ENCODE measurements around the gene BPIFB1. TPM values are rescaled to one million over a fixed set of nuclear protein-coding genes. Genes with fewer than 3 reads are reported as not detected.

The BPIFB1 gene, protein sequence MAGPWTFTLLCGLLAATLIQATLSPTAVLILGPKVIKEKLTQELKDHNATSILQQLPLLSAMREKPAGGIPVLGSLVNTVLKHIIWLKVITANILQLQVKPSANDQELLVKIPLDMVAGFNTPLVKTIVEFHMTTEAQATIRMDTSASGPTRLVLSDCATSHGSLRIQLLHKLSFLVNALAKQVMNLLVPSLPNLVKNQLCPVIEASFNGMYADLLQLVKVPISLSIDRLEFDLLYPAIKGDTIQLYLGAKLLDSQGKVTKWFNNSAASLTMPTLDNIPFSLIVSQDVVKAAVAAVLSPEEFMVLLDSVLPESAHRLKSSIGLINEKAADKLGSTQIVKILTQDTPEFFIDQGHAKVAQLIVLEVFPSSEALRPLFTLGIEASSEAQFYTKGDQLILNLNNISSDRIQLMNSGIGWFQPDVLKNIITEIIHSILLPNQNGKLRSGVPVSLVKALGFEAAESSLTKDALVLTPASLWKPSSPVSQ
- total RNA-seq: not detected
- long read RNA-seq: 0 reads

- H3K36me3 ChIP-seq: no peaks in the 10 kb centered on the region
- DNase-seq: no peak
- peaks cover 97% of the 10 kb centered on the region for H3K27me3 ChIP-seq (ENCODE audit: low read depth)
- H3K4me1 ChIP-seq: no peaks in the 10 kb centered on the region
- TF ChIP-seq, protein P1, sequence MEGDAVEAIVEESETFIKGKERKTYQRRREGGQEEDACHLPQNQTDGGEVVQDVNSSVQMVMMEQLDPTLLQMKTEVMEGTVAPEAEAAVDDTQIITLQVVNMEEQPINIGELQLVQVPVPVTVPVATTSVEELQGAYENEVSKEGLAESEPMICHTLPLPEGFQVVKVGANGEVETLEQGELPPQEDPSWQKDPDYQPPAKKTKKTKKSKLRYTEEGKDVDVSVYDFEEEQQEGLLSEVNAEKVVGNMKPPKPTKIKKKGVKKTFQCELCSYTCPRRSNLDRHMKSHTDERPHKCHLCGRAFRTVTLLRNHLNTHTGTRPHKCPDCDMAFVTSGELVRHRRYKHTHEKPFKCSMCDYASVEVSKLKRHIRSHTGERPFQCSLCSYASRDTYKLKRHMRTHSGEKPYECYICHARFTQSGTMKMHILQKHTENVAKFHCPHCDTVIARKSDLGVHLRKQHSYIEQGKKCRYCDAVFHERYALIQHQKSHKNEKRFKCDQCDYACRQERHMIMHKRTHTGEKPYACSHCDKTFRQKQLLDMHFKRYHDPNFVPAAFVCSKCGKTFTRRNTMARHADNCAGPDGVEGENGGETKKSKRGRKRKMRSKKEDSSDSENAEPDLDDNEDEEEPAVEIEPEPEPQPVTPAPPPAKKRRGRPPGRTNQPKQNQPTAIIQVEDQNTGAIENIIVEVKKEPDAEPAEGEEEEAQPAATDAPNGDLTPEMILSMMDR (IDR thresholded peaks at IDR 0.05; ENCODE audit: borderline replicate concordance): no peak
- intact Hi-C loops (cut with micrococcal nuclease): no loop called here
- H3K9me3 ChIP-seq (replicated peaks): no peaks in the 10 kb centered on the region
- no peak within 1 kb of the TSS for H3K27ac ChIP-seq (replicated peaks)
- H3K4me3 ChIP-seq: no peak within 1 kb of the TSS
These were observed at the start of gene BPIFB1 for GRCh38 chr20:33282991-33283555. BPIFB1 (plus strand) TSS chr20:33283214; CDS start chr20:33286074, 2,860 bp downstream.

DNA sequence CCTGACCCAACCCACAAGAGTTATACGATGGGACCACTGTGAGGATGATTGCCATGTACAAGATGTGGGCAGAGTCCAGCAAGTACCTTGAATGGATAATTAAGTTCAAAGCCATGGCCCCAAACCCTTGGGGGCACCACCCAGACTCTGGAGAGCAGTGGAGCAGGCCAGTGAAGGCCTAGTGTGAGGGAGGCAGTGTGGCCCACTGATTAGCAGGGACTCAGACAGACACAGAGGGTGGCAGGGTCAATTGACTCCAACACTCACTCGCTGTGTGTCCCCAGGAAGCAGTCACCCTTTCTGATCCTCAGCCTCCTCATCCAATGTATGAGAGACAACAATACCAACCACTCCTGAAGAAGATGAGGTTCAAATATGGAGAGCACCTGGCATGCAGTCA lies 49.0 kb upstream of the BPIFB1 start:
- no peak overlapping the region for H3K27ac ChIP-seq (replicated peaks)

GRCh38 chr20:33235696-33236095 lies 47.3 kb upstream of the BPIFB1 start, which contains the start of gene BPIFA1:
BPIFA1 (plus strand) TSS chr20:33235996; CDS start chr20:33237712, 1,716 bp downstream.
- Histone ChIP-seq H3K36me3 (no peaks in the 10 kb centered on the region), H3K27me3 (ENCODE audit: low read depth) (peaks cover 81% of the 10 kb centered on the region), H3K4me1 (no peaks in the 10 kb centered on the region), H3K4me3 (no peak within 1 kb of the TSS), H3K27ac (replicated peaks) (no peak within 1 kb of the TSS), H3K9me3 (replicated peaks) (no peaks in the 10 kb centered on the region)
- DNase-seq: no peak
- intact Hi-C loops (cut with micrococcal nuclease): no loop called here
- TF ChIP-seq, protein P1 (IDR thresholded peaks at IDR 0.05; ENCODE audit: borderline replicate concordance): no peak

More for the DNA sequence above, 49.0 kb upstream of the BPIFB1 start:
- H3K9me3 ChIP-seq (replicated peaks): no peaks in the 10 kb centered on the region
- peaks cover 85% of the 10 kb centered on the region for H3K27me3 ChIP-seq (ENCODE audit: low read depth)
- intact Hi-C loops (cut with micrococcal nuclease): no loop called here
- H3K4me1 ChIP-seq: no peaks in the 10 kb centered on the region
- DNase-seq: no peak
- no peaks in the 10 kb centered on the region for H3K36me3 ChIP-seq
- no peak overlapping the region for H3K4me3 ChIP-seq
- TF ChIP-seq, protein P1 (IDR thresholded peaks at IDR 0.05; ENCODE audit: borderline replicate concordance): no peak

DNA sequence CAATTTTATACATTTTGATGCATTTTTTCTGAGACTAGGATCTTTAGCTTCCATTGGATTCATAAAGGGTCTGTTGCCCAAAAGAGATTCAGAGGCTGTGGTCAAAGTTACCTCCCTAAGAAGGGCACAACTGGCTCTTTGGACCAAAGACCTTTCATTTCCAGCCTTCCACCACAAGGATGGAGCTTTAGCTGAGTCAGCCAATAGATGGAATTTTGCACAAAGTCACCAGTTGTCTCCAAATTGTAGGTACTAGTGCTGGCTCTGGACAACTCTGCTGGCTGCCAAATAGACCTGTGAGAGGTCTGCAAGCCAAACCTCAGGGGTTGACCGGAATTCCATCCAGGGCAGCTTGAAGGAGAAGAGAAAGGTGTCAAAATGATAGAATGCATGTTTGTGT lies 46.7 kb upstream of the BPIFB1 start:
- intact Hi-C loops (cut with micrococcal nuclease): no loop called here
- H3K27me3 ChIP-seq (ENCODE audit: low read depth): peaks cover 82% of the 10 kb centered on the region
- TF ChIP-seq, protein P1 (IDR thresholded peaks at IDR 0.05; ENCODE audit: borderline replicate concordance): no peak

DNA sequence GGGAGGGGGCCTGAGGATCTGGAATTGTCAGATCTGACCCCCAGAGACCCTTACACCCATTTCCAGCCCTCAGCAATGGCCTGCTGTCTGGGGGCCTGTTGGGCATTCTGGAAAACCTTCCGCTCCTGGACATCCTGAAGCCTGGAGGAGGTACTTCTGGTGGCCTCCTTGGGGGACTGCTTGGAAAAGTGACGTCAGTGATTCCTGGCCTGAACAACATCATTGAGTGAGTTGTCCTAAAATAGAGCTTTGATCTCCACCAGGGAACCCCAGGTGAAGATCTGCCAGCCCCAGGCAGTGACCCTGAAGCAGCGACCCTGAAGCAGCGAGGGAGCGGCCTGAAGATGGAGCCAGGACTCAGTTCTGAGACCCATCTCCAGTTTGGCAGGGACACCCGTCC lies 45.0 kb upstream of the BPIFB1 start:
- intact Hi-C loops (cut with micrococcal nuclease): no loop called here
- TF ChIP-seq, protein P1 (IDR thresholded peaks at IDR 0.05; ENCODE audit: borderline replicate concordance): no peak
- H3K4me3 ChIP-seq: no peak overlapping the region
- no peak for DNase-seq
- H3K9me3 ChIP-seq (replicated peaks): no peaks in the 10 kb centered on the region
- H3K36me3 ChIP-seq: no peaks in the 10 kb centered on the region
- peaks cover 66% of the 10 kb centered on the region for H3K27me3 ChIP-seq (ENCODE audit: low read depth)
- no peak overlapping the region for H3K27ac ChIP-seq (replicated peaks)
- H3K4me1 ChIP-seq: no peaks in the 10 kb centered on the region

More for the DNA sequence above, 46.7 kb upstream of the BPIFB1 start:
- no peak for DNase-seq
- Histone ChIP-seq H3K4me1 (no peaks in the 10 kb centered on the region), H3K9me3 (replicated peaks) (no peaks in the 10 kb centered on the region), H3K4me3 (no peak overlapping the region), H3K36me3 (no peaks in the 10 kb centered on the region), H3K27ac (replicated peaks) (no peak overlapping the region)

Measured in left ventricle myocardium inferior (tissue), 1 donor.